GM19372 (cell line): ENCODE results near the gene GLIS2.
"Not testable (repeated sequence)": the region's sequence is repeated elsewhere in the genome, so short reads cannot be mapped to it uniquely, and the experiment has no call there.

ENCODE experiments used
- ATAC-seq: cut with Tn5 transposase; IDR thresholded peaks from one replicate; pipeline ENCODE4 v1.9.1; 2021; ENCODE audit warnings: mild to moderate bottlenecking, low read depth, moderate library complexity; ENCODE audit not compliant: unreplicated experiment

GLIS2 gene

DNA sequence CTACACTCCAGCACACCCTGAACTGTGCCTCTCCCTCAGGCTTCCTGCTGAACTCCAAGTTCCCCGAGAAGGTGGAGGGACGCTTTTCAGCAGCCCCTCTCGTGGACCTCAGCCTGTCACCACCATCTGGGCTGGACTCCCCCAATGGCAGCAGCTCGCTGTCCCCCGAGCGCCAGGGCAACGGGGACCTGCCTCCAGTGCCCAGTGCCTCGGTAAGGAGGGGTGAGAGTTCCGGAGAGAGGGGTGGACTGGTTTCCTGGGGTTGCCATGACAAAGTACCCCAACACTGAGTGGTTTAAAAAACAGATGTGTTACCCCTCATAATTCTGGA, 17.4 kb downstream of the GLIS2 start:
- ATAC-seq: no peak

GRCh38 chr16:4333714-4334113, 17.8 kb downstream of the GLIS2 start:
- ATAC-seq: not testable (repeated sequence)

- ATAC-seq: no peak
These were observed 19.0 kb downstream of the GLIS2 start for GRCh38 chr16:4334724-4335495.

DNA sequence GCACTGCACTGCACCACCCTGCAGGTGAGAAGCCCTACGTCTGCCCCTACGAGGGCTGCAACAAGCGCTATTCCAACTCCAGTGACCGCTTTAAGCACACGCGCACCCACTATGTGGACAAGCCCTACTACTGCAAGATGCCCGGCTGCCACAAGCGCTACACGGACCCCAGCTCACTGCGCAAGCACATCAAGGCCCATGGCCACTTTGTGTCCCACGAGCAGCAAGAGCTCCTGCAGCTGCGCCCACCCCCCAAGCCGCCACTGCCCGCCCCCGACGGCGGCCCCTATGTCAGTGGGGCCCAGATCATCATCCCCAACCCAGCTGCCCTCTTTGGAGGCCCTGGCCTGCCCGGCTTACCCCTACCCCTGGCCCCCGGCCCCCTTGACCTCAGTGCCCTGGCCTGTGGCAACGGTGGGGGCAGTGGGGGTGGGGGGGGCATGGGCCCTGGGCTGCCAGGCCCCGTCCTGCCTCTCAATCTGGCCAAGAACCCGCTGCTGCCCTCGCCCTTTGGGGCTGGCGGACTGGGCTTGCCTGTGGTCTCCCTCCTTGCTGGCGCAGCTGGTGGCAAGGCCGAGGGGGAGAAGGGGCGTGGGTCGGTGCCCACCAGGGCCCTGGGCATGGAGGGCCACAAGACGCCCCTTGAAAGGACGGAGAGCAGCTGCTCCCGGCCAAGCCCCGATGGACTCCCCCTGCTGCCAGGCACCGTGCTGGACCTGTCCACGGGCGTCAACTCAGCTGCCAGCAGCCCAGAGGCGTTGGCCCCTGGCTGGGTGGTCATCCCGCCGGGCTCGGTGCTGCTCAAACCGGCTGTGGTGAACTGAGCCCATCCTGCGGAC, 21.1 kb downstream of the GLIS2 start:
- ATAC-seq: no peak

DNA sequence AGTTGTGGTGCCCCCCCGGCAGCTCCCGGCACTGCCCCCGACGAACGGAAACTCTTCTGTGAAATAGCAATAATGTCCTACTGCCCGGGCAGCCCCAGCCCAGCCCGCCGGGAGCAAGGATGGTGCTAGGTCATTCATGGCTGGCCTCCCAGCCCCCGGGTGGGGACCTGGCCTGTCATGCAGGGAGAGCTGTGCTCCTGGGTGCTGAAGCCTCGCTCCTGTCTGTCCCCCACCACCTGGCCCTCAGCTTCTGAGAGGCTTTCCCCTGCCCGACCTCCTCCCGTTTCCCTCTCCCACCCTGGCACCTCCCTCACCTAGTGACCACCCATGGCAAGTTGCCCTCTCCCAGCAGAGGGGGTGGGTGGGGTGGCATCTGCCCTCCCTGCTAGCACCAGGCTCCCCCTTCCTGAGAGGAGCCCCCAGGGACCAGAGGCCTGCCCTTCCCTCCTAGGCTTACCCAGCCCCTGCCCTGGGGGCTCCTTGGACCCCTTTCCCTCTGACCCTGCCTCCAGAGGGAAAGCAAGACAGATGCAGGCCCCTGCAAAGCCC, 21.7 kb downstream of the GLIS2 start:
- ATAC-seq: no peak

GRCh38 chr16:4338125-4338582, 22.3 kb downstream of the GLIS2 start:
- no peak for ATAC-seq

- no peak for ATAC-seq
These were observed 22.9 kb downstream of the GLIS2 start for GRCh38 chr16:4338712-4339299.

GRCh38 chr16:4339455-4339854, 23.6 kb downstream of the GLIS2 start:
- no peak for ATAC-seq

DNA sequence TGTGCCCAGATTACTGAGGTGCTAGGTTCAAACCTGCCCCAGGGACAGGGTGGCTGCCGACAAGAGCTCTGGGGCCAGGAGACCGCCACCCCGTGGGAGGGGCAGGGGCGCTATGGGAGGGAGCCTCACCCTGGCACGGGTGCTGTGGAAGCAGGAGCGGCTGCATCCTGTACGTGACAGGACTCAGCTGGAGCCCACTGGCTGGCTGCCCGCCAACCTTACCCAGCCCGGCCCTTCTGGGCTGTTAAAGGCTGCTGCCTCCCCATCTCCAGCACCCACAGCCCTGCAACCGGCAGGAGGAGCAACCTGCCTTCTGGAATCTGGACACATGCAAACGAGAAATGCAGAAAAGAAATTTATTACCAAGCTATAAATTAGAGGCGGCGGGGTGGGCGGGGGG, 24.0 kb downstream of the GLIS2 start:
- no peak for ATAC-seq

DNA sequence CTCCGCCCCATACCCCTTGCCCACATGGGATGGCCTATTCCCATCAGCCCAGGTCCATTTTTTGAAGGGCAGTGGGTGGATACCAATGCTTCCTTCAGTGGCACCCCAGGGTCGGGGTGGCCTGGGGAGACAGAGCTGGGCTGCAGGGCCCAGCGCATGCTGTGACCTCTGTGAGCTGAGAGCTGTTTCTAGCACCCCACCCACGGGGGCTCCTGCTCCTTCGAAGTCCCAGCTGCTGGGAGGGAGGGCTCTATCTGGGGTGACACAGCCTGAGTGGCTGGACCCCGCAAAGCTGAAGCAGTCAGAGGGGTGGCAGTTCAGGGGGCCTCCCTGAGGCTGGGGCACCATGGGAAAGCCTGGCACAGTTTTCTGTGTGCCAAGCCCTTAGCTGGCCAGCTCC, 24.6 kb downstream of the GLIS2 start:
- no peak for ATAC-seq

DNA sequence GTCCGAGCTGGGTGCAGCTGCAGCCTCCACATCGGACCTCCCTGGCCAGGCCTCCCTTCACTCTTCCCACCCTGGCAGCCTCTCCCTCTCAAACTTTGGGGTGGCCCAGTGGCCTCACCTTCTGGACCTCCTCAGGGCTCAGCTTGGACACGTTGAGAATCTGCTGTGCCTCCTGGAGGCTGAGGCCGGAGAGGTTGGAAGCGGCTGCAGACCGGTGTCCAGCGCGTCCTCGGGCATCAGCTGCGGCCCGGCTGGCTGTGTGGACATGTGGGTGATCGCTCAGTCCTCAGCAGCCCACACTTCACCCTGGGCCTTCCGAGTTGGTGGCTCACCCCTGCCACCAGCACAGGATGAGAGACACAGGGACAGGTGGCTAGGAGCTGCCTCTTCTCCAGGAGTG, 25.4 kb downstream of the GLIS2 start:
- no peak for ATAC-seq

DNA sequence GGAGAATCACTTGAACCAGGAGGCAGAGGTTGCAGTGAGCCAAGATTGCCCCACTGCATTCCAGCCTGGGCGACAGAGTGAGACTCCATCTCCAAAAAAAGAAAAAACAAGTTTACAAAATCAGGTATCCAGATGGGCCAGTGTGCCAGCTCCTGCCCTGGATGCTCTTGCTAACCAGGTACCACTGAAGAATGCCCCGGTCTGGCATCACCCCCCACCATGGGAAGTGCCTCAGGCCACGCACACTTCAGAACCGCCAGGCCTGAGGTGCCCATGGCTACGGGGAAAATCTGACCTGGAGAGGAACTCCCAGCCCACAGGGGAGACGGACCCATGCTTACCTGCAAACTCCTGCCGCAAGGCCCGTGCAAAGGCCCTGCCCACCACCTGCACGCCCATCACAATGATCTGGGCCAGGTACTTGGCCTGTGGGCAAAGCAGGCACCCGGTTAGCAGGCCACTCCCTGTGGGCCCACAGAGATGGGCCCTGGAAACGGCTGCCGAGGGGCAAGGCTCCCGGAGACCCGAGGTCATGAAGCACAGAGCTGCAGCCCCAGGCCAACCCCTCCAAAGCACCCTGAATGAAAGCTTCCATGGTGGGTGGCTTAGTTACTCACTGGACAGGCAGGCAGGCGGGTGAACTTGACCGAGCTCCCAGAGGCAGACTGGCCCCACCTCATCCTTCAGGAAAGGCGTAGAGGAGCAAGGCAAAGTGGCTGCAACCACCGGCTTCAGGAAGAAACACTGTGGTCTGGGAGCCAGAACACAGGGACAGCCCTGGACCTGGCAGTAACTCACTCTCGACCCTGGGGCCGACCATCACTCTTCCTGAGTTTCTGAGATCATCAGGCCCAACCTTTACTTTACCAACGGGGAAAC, 27.2 kb downstream of the GLIS2 start:
- no peak for ATAC-seq

- ATAC-seq: not testable (repeated sequence)
These were observed 28.6 kb downstream of the GLIS2 start for GRCh38 chr16:4344300-4344982.

DNA sequence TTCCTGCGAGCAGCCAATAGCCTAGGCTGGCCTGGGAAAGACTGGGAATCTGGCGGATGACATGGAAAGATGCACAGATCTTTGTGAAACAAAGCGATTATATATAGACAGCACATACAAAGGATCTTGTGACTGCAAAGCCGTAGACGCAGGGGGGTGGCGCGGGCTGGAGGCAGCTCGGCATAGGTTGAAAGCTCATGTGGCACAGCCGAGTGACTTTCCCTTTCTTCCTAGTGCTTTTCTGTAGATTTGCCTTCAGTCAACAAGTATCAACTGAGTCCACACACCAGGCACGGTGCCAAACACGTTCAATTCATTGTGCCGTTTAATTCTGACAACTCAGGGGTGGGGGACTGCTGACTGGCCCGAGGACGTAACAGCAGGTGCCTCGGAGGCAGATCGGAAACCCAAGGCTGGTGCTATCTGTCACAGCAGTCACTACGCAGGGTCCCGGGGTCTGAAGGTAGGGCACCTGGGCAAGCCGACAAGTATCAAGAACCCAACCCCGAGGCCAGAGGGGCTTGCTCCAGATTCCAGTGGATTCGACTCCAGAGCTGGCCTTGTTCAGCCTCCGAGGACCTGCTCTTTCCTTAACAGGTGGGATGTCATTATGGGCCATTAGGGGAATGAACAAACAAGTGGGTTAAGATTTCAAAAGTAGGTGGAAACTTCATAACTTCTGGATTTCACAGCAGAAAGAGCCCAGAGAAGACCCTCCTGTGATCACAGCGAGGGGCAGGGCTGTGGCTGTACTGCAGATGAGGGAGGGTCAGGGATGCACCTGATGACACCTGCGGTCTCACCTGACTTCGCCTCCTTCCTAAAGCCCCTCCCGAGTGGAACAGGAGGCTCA, 29.3 kb downstream of the GLIS2 start:
- no peak for ATAC-seq

DNA sequence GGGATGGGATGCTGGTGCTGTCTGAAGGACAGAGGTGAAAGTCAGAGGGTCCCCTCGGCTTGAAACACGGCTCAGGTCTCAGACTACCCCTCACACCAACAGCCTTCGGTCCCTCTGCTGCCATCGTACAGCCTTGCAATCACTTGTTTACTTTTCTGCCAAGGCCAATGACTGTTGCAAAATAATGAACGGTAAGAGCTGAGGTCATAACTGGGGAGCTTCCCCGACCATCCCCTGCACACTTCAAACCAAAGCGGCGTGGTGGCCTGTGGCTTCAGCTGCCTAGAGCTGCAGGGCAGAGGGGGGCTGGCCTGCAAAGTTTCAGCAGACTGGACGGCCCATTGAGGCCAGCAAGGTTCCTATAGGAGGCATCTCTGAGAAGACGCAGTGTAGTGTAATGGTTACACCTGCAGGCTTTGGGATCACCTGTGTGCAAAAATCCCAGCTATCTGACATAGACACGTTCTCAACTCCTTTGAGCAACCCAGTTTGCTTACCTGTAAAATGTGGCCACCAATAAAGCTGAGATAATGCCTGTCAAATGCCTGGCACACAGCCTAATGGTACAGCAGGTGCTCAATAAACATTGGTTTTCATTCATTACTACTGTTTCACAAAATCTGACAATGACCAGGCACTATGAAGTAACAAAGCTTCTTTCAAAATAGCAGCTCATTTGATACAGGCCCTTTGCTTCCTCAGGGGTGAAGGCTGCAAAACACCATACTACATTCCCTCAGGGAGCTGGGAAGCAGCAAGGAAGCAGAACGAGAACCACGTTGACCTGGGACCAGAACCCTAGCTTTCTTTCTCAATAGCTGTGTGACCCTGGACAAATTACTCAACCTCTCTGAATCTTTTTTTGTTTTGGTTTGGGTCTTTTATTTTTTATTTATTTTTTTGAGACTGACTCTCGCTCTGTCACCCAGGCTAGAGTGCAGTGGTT, 30.2 kb downstream of the GLIS2 start:
- no peak for ATAC-seq

DNA sequence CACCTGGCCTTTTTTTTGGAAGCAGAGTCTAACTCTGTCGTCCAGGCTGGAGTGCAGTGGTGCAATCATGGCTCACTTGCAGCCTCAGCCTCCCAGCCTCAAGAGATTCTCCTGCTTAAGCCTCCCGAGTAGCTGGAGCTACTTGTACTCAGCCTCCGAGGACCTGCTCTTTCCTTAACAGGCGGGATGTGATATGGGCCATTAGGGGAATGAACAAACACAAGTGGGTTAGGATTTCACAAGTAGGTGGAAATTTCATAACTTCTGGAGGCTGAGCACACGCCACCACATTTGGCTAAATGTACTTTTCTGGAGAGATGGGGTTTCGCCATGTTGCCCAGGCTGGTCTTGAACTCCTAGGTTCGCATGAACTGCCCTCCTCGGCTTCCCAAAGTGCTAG, 31.1 kb downstream of the GLIS2 start:
- no peak for ATAC-seq

DNA sequence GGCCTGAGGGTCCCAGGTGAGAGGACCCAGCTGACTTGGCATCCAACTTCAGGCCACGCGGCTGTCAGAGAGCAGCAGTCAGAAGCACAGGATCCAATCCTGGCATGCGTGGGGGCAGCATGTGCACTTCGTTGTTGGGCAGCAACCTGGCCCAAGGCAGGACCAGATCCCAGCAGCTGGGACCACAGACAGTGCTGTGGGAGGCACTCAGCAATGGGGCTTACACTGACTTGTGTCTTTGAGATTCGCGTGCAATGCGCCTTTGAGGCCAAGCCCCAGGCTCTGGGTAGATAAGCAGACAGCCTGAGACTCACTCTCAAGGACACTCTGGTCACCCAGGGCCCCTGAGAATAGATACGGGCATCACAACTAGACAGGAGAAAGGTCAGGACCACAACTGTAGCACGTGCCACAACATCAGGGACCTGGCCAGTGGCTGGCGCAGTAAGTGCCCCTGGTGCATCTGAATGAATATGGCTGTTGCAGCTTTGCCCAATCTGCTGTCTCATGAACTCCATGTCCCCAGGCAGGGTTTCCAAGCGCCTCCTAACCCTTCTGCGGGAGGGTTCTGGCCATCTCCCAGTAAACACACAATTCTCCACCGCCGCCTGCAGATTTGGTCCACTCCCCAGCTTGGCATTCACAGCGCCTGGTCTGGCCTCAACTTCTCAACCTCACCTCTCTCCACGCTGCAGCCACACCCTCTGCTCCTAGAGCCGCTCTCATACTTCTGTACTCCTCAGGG, 32.1 kb downstream of the GLIS2 start:
- no peak for ATAC-seq
